Measurements from ENCODE around the gene ALG10.
"Not testable (repeated sequence)": the region's sequence is repeated elsewhere in the genome, so short reads cannot be mapped to it uniquely, and the experiment has no call there.

ALG10 gene

GRCh38 chr12:33994857-33995808, 27.2 kb upstream of the ALG10 start:
- H3K27me3 ChIP-seq, result no peaks in the 10 kb centered on the region
- no peak overlapping the region for H3K4me3 ChIP-seq (ENCODE audit: low read depth in 1 of 2, low read length in 1 of 2)
- H3K27ac ChIP-seq, result no peak overlapping the region
- H3K9me3 ChIP-seq, result no peaks in the 10 kb centered on the region
- H3K4me1 ChIP-seq (ENCODE audit: control insufficient read depth in 1 of 2, insufficient read depth in 1 of 2, low read depth in 1 of 2, low read length in 1 of 2), result no peaks in the 10 kb centered on the region
- H3K36me3 ChIP-seq, result no peaks in the 10 kb centered on the region
- TF ChIP-seq, protein P1, sequence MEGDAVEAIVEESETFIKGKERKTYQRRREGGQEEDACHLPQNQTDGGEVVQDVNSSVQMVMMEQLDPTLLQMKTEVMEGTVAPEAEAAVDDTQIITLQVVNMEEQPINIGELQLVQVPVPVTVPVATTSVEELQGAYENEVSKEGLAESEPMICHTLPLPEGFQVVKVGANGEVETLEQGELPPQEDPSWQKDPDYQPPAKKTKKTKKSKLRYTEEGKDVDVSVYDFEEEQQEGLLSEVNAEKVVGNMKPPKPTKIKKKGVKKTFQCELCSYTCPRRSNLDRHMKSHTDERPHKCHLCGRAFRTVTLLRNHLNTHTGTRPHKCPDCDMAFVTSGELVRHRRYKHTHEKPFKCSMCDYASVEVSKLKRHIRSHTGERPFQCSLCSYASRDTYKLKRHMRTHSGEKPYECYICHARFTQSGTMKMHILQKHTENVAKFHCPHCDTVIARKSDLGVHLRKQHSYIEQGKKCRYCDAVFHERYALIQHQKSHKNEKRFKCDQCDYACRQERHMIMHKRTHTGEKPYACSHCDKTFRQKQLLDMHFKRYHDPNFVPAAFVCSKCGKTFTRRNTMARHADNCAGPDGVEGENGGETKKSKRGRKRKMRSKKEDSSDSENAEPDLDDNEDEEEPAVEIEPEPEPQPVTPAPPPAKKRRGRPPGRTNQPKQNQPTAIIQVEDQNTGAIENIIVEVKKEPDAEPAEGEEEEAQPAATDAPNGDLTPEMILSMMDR (IDR thresholded peaks at IDR 0.05), result no peak

- not testable (repeated sequence) for H3K4me3 ChIP-seq (ENCODE audit: low read depth in 1 of 2, low read length in 1 of 2); H3K27ac ChIP-seq; H3K36me3 ChIP-seq; H3K4me1 ChIP-seq (ENCODE audit: control insufficient read depth in 1 of 2, insufficient read depth in 1 of 2, low read depth in 1 of 2, low read length in 1 of 2); H3K9me3 ChIP-seq
- peaks cover 32% of the 10 kb centered on the region for H3K27me3 ChIP-seq
Measured at GRCh38 chr12:34008835-34009234, 13.5 kb upstream of the ALG10 start.

GRCh38 chr12:34016361-34016760, 5.9 kb upstream of the ALG10 start:
- H3K4me1 ChIP-seq (ENCODE audit: control insufficient read depth in 1 of 2, insufficient read depth in 1 of 2, low read depth in 1 of 2, low read length in 1 of 2), result no peaks in the 10 kb centered on the region
- H3K27me3 ChIP-seq, result peaks cover 22% of the 10 kb centered on the region
- no peaks in the 10 kb centered on the region for H3K9me3 ChIP-seq
- no peak overlapping the region for H3K4me3 ChIP-seq (ENCODE audit: low read depth in 1 of 2, low read length in 1 of 2)
- H3K36me3 ChIP-seq, result no peaks in the 10 kb centered on the region
- TF ChIP-seq, protein P1 (IDR thresholded peaks at IDR 0.05), result no peak
- H3K27ac ChIP-seq, result no peak overlapping the region

GRCh38 chr12:34021071-34021470, 1.2 kb upstream of the ALG10 start:
- TF ChIP-seq, protein P1 (IDR thresholded peaks at IDR 0.05), result no peak
- peaks cover 13 to 14% of the 10 kb centered on the region in 2 experiments for H3K4me1 ChIP-seq (ENCODE audit: control insufficient read depth in 1 of 2, insufficient read depth in 1 of 2, low read depth in 1 of 2, low read length in 1 of 2)
- H3K27me3 ChIP-seq, result no peaks in the 10 kb centered on the region
- H3K27ac ChIP-seq, result no peak overlapping the region
- no peak overlapping the region for H3K4me3 ChIP-seq (ENCODE audit: low read depth in 1 of 2, low read length in 1 of 2)
- H3K9me3 ChIP-seq, result no peaks in the 10 kb centered on the region
- H3K36me3 ChIP-seq, result no peaks in the 10 kb centered on the region

DNA sequence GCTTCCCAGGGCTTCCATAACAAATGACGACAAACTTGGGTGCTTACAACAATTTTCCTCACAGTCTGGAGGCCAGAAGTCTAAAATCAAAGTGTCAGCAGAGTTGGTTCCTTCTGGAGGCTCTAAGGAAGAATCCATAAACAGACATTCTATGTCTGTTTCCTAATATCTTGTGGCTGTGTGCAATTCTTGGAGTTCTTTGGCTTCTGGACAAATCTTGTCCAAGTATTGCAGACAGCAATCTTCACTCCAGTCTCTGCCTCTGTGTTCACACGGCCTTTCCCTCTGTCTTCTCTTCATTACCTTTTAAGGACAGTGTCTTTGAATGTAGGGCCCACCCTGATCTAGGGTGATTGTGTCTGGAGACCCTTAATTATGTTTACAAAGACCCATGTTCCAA, 5.4 kb downstream of the ALG10 start:
- not testable (repeated sequence) for H3K27ac ChIP-seq; H3K27me3 ChIP-seq; H3K4me1 ChIP-seq (ENCODE audit: control insufficient read depth in 1 of 2, insufficient read depth in 1 of 2, low read depth in 1 of 2, low read length in 1 of 2); H3K9me3 ChIP-seq; H3K4me3 ChIP-seq (ENCODE audit: low read depth in 1 of 2, low read length in 1 of 2); H3K36me3 ChIP-seq

DNA sequence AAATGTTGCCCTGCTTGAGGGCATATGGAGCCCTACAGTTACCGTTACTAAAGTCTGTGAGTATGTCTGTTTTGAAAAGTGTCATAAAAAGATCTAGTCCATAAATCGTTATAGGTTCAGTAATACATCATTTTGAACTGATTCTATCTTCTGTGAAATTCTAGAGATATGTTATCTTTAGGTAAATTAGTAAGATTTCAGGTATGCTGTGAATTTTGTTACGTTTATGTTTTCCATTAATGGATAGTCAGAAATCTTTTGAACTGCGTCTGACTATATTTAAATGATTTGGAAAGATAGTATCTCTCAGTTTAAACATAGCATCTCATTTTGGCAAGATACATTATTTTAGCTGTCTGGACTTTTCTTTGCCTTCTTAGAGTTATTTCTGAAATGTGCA, 8.3 kb downstream of the ALG10 start:
- Histone ChIP-seq H3K4me3 (ENCODE audit: low read depth in 1 of 2, low read length in 1 of 2) (no peak overlapping the region), H3K4me1 (ENCODE audit: control insufficient read depth in 1 of 2, insufficient read depth in 1 of 2, low read depth in 1 of 2, low read length in 1 of 2) (no peaks in the 10 kb centered on the region), H3K36me3 (no peaks in the 10 kb centered on the region), H3K27ac (no peak overlapping the region), H3K9me3 (no peaks in the 10 kb centered on the region), H3K27me3 (no peaks in the 10 kb centered on the region)
- TF ChIP-seq, protein P1 (IDR thresholded peaks at IDR 0.05), result no peak
